Activated T-helper 2 cell treated with anti-CD3 and anti-CD28 coated beads, Interferon-gamma antibody, Interleukin-2, Interleukin-4, amounts not matched to agents 10 μg/mL and 5 μg/mL and 100 μg/mL, durations not matched to agents 14 hours and 24 hours and 36 hours (primary cell): Measurements from ENCODE around the gene NIPA2. TPM values are rescaled to one million over a fixed set of nuclear protein-coding genes. Genes with fewer than 3 reads are reported as not detected.

ENCODE experiments used
- DNase-seq: peaks from one replicate; pipeline ENCODE4 v3.0.0; 2021; ENCODE audit warnings: low spot score
- H3K27ac Mint-ChIP-seq: one replicate; pipeline ENCODE4 v1.8.0; 2021; ENCODE audit warnings: mixed read lengths
- H3K27me3 Mint-ChIP-seq: one replicate; pipeline ENCODE4 v1.8.0; 2021; ENCODE audit warnings: low read depth, mixed read lengths
- H3K36me3 Mint-ChIP-seq: one replicate; pipeline ENCODE4 v1.8.0; 2021; ENCODE audit warnings: low read depth, mixed read lengths
- H3K4me1 Mint-ChIP-seq: one replicate; pipeline ENCODE4 v1.8.0; 2021; ENCODE audit warnings: low read depth, mixed read lengths
- H3K4me3 Mint-ChIP-seq: one replicate; pipeline ENCODE4 v1.8.0; 2021; ENCODE audit warnings: low read depth, mild to moderate bottlenecking, moderate library complexity, mixed read lengths
- H3K9me3 Mint-ChIP-seq: one replicate; pipeline ENCODE4 v1.8.0; 2021; ENCODE audit warnings: mixed read lengths
- intact Hi-C: fragments of 100-400 bp; cut with micrococcal nuclease; formaldehyde crosslinking; loops from one replicate; pipeline ENCODE4 v1.15.1; 2023
- total RNA-seq: library from RNA; stranded (reverse); gene quantifications from 2 replicates; pipeline ENCODE4 v1.2.3, GENCODE V29; 2022

NIPA2 gene
- total RNA-seq, 1 donor from 2014 or later = 65.3 TPM

GRCh38 chr15:22810033-22810852 lies 28.2 kb upstream of the NIPA2 start:
- H3K9me3 Mint-ChIP-seq = no peaks in the 10 kb centered on the region
- no peak for DNase-seq
- peaks cover 21% of the 10 kb centered on the region for H3K36me3 Mint-ChIP-seq
- H3K27ac Mint-ChIP-seq = no peak overlapping the region
- peaks cover 13% of the 10 kb centered on the region for H3K4me1 Mint-ChIP-seq
- no peaks in the 10 kb centered on the region for H3K27me3 Mint-ChIP-seq
- no peak overlapping the region for H3K4me3 Mint-ChIP-seq
- intact Hi-C loops = no loop called here

- no peak for DNase-seq
- Mint-ChIP-seq H3K27me3 (no peaks in the 10 kb centered on the region), H3K4me3 (no peak overlapping the region), H3K9me3 (no peaks in the 10 kb centered on the region), H3K4me1 (peaks cover 13% of the 10 kb centered on the region), H3K27ac (no peak overlapping the region), H3K36me3 (peaks cover 27% of the 10 kb centered on the region)
- intact Hi-C loops = no loop called here
These were observed 27.6 kb upstream of the NIPA2 start for GRCh38 chr15:22810853-22811338.

DNA sequence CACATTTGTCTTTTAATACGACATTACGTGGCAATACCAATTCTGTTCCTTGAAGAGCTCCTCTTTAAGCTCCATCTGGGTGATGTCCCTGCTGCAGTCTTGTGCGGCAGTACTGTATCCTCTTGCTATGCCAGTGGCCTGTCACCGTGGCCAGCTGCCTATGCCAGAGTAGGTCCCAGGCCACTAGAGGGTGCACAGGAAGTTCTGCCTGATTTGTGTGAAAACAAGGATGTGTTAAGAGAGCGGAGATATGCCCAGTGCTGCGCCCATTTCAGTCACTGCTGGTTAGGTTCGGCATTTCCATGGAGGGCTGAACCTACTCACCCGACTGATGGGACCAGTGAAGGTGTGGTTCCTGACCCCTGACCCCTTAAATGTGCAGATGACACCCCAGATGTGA lies 26.8 kb upstream of the NIPA2 start:
- intact Hi-C loops = no loop called here
- Mint-ChIP-seq H3K4me3 (no peak overlapping the region), H3K27ac (no peak overlapping the region), H3K36me3 (peaks cover 28% of the 10 kb centered on the region), H3K9me3 (no peaks in the 10 kb centered on the region), H3K27me3 (no peaks in the 10 kb centered on the region), H3K4me1 (peaks cover 6% of the 10 kb centered on the region)
- DNase-seq = no peak

- no peak overlapping the region for H3K27ac Mint-ChIP-seq
- no peaks in the 10 kb centered on the region for H3K9me3 Mint-ChIP-seq
- DNase-seq = no peak
- no peaks in the 10 kb centered on the region for H3K27me3 Mint-ChIP-seq
- H3K4me3 Mint-ChIP-seq = no peak overlapping the region
- peaks cover 32% of the 10 kb centered on the region for H3K36me3 Mint-ChIP-seq
- intact Hi-C loops = no loop called here
- peaks cover 9% of the 10 kb centered on the region for H3K4me1 Mint-ChIP-seq
These were observed 24.6 kb upstream of the NIPA2 start for GRCh38 chr15:22813844-22814243.

DNA sequence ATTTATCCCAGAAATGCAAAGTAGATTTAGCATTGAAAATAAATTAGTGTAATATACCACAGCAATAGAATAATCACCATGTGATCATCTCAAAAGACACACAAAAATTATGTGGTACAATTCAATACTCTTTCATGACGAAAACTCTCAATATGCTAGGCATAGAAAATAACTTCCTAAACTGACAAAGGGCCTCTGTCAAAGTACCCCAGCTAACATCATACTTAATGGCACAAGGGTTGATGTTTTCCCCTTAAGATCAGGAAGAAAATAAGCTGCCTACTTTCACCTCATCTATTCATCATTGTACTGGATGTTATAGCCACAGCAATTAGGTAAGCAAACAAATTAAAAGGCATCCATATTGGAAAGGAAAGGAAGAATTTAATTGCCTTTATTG lies 22.7 kb upstream of the NIPA2 start:
- Mint-ChIP-seq H3K36me3 (peaks cover 45% of the 10 kb centered on the region), H3K27ac (no peak overlapping the region), H3K4me3 (no peak overlapping the region), H3K9me3 (no peaks in the 10 kb centered on the region), H3K4me1 (peaks cover 9% of the 10 kb centered on the region), H3K27me3 (no peaks in the 10 kb centered on the region)
- no peak for DNase-seq
- intact Hi-C loops = no loop called here

DNA sequence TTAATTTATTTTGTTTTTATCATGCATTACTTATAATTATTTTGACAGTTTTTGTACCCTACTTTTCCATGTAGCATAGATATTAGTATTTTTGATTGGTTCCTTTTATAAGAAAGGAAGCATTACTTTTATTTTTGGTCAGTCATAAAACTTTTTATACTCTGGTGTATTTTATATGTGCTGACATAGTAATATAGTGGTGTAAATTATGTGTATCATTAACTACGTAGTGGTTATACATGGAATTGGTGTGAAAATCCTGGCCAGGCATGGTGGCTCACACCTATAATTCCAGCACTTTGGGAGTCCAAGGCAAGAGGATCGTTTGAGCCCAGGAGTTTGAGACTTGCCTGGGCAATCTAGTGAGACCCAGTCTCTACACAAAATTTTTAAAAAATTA lies 18.8 kb upstream of the NIPA2 start:
- H3K4me3 Mint-ChIP-seq = no peak overlapping the region
- no peak for DNase-seq
- H3K27me3 Mint-ChIP-seq = no peaks in the 10 kb centered on the region
- intact Hi-C loops = no loop called here
- no peaks in the 10 kb centered on the region for H3K9me3 Mint-ChIP-seq
- peaks cover 6% of the 10 kb centered on the region for H3K4me1 Mint-ChIP-seq
- H3K36me3 Mint-ChIP-seq = peaks cover 57% of the 10 kb centered on the region
- no peak overlapping the region for H3K27ac Mint-ChIP-seq

DNA sequence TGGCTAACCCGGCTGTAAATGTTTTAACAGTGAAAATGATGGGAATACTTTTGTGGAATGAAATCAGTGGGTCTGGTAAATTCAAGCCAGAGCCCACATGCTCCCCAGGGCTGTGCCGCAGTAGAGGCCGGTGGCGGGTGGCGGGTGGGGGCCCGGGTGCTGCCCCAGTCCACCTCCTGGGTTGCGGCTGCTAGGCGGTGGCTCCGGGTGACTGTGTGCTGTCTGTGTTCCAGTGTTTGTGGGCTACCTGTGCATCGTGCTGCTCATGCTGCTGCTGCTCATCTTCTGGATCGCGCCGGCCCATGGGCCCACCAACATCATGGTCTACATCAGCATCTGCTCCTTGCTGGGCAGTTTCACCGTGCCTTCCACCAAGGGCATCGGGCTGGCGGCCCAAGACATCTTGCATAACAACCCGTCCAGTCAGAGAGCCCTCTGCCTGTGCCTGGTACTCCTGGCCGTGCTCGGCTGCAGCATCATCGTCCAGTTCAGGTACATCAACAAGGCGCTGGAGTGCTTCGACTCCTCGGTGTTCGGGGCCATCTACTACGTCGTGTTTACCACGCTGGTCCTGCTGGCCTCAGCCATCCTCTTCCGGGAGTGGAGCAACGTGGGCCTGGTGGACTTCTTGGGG lies 14.9 kb upstream of the NIPA2 start:
- intact Hi-C loops = no loop called here
- Mint-ChIP-seq H3K27ac (no peak overlapping the region), H3K4me3 (no peak overlapping the region), H3K36me3 (peaks cover 70% of the 10 kb centered on the region), H3K27me3 (no peaks in the 10 kb centered on the region), H3K9me3 (no peaks in the 10 kb centered on the region), H3K4me1 (peaks cover 3% of the 10 kb centered on the region)
- no peak for DNase-seq

DNA sequence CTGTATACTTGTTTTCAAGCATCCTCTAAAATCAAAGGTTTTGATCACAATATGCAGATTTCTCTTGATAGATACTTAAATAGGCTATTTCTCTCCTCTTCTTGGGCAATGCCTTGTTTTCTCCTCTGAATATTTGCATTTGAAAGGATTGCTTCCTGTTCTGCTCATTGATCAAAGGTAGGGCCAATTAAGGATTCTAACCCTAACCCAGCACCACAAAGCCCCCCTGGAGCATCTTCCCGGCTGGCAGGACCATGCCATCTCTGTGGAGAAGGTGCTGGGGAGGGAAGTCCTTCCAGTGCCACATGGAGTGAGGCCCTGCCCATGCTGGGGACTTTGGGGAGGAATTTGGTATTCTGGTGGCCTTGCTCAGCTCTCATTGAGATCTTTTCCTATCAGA lies 11.3 kb upstream of the NIPA2 start:
- no peak for DNase-seq
- Mint-ChIP-seq H3K36me3 (peaks cover 47% of the 10 kb centered on the region), H3K4me3 (no peak overlapping the region), H3K4me1 (no peaks in the 10 kb centered on the region), H3K9me3 (no peaks in the 10 kb centered on the region), H3K27ac (no peak overlapping the region), H3K27me3 (no peaks in the 10 kb centered on the region)
- intact Hi-C loops = no loop called here

GRCh38 chr15:22831473-22831872 lies 7.0 kb upstream of the NIPA2 start:
- H3K4me1 Mint-ChIP-seq = no peaks in the 10 kb centered on the region

DNA sequence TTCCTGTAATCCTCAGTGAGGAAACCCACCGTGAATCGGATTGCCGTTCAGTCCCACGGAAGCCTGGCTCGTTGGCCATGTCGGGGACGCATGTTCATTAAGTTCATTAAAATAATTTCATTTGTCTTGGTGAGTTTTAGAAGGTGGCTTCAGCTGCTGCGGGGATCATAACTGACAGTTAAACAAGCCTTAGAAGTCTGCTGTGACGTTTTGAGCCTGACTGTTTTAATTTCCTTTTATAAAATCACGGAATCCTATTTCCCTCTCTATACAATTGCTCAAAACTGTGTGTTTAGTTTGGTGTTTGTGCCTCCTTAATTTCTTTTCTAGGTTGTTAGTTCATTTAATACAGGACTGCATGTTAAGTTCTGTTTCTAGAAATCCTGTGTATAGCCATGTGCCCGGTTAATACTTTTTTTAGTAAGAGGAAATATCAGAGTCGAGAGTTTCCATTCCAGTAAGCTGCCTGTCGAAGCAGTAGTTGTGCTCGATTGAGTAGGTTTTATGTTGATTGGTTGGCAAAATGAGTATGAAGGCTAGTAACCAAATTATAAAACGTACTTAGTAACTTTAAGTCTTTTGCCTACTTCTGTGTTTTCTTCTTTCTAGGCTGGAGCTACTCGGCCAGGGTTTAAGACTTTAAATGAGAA lies 705 bp downstream of the NIPA2 start:
- Mint-ChIP-seq H3K4me1 (peaks cover 16% of the 10 kb centered on the region), H3K4me3 (peak overlapping the region; percentile 88), H3K9me3 (no peaks in the 10 kb centered on the region), H3K36me3 (peaks cover 25% of the 10 kb centered on the region), H3K27me3 (no peaks in the 10 kb centered on the region), H3K27ac (peak overlapping the region; percentile 89)
- intact Hi-C loops = loop anchor here (10.0 kb wide), 2 partner anchors 54 to 196 kb away; partner anchors contain the start of genes NIPA1 and TUBGCP5
- DNase-seq = no peak

More at GRCh38 chr15:22831473-22831872, 7.0 kb upstream of the NIPA2 start:
- no peak for DNase-seq
- H3K27me3 Mint-ChIP-seq = no peaks in the 10 kb centered on the region
- peaks cover 20% of the 10 kb centered on the region for H3K36me3 Mint-ChIP-seq
- intact Hi-C loops = loop anchor here (10.0 kb wide), 2 partner anchors 47 to 203 kb away; partner anchors contain the start of genes NIPA1 and TUBGCP5
- H3K9me3 Mint-ChIP-seq = no peaks in the 10 kb centered on the region
- H3K4me3 Mint-ChIP-seq = no peak overlapping the region
- no peak overlapping the region for H3K27ac Mint-ChIP-seq

DNA sequence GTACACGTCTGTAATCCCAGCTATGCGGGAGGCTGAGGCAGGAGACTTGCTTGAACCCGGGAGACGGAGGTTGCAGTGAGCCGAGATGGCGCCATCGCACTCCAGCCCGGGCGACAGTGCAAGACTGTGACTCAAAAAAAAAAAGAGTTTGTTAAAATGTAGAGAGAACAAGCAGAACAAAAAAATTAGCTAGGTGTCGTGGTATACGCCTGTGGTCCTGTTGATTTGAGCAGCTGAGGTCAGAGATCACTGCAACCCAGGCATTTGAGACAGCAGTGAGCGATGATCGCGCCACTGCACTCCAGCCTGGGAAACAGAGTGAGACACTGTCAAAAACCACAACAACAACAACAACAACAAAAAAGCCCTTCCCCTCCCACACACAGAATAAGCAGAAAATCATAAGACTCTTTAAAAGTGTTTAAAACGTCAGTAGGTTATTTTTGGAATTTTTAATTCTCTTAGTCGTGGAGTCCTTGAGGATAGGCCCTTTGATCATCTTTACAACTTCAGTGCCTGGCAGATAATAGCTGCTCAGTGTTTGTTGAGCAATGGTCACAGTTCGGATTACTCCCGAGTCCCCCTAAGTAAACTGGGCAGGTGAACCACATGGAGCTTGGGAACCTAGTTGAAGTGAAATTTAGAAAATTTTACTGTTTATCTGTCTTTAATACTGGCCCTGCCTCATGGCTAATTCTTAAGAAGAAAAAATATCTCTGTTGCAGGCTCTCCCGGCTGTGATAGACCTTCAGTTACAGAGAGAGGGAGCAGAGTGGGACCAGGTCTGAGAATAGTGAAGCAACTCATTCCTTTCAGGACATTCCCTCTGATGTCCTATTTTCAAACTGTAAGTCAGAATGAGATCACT lies 6.2 kb downstream of the NIPA2 start:
- peaks cover 31% of the 10 kb centered on the region for H3K4me1 Mint-ChIP-seq
- DNase-seq = no peak
- no peaks in the 10 kb centered on the region for H3K27me3 Mint-ChIP-seq
- no peak overlapping the region for H3K4me3 Mint-ChIP-seq
- peak overlapping the region; percentile 20 for H3K27ac Mint-ChIP-seq
- intact Hi-C loops = no loop called here
- H3K36me3 Mint-ChIP-seq = peaks cover 62% of the 10 kb centered on the region
- no peaks in the 10 kb centered on the region for H3K9me3 Mint-ChIP-seq

GRCh38 chr15:22845289-22845900 lies 6.9 kb downstream of the NIPA2 start:
- Mint-ChIP-seq H3K4me1 (peaks cover 32% of the 10 kb centered on the region), H3K27me3 (no peaks in the 10 kb centered on the region), H3K4me3 (no peak overlapping the region), H3K27ac (no peak overlapping the region), H3K9me3 (no peaks in the 10 kb centered on the region), H3K36me3 (peaks cover 69% of the 10 kb centered on the region)
- DNase-seq = no peak
- intact Hi-C loops = no loop called here
